Naive thymus-derived CD8-positive, alpha-beta T cell (primary cell): ENCODE measurements around the gene VWA5B2. TPM values are rescaled to one million over a fixed set of nuclear protein-coding genes. Genes with fewer than 3 reads are reported as not detected.

Experiments
- ATAC-seq, 2 donors: fragments of 150-1000 bp; cut with Tn5 transposase in 1 of 2; sonication (Bioruptor Pico), chemical (Tn5 transposase) in 1 of 2; 1 replicate in 1 of 2; 2 replicates in 1 of 2; pipeline ENCODE4 v1.10.0; 2021; ENCODE audit warnings: mild to moderate bottlenecking in 2 of 2, moderate library complexity in 2 of 2
- POLR2A ChIA-PET: fragments of 350-600 bp; sonication (Branson Sonifier 250); formaldehyde crosslinking; loops from one replicate; lab custom pipeline; 2021; ENCODE audit warnings: antibody characterized with exemption; lab: Charles Lee
- DNase-seq, 10 donors: peaks; one replicate each; pipeline versions ENCODE4 v3.0.0 to v3.0.0-alpha.2; 2020 to 2022
- H3K27ac Mint-ChIP-seq, 10 donors: one replicate each; pipeline ENCODE4 v1.8.0; 2020 to 2022; ENCODE audit warnings: mild to moderate bottlenecking in 10 of 10, mixed read lengths in 10 of 10, moderate library complexity in 4 of 10, inconsistent platforms in 1 of 10
- H3K27me3 Mint-ChIP-seq, 5 donors: one replicate each; pipeline ENCODE4 v1.8.0; 2021 to 2022; ENCODE audit warnings: mixed read lengths in 5 of 5
- H3K36me3 Mint-ChIP-seq, 3 donors: one replicate each; pipeline ENCODE4 v1.8.0; 2020 to 2022; ENCODE audit warnings: mixed read lengths in 3 of 3, mild to moderate bottlenecking in 2 of 3, inconsistent platforms in 1 of 3
- H3K4me1 Mint-ChIP-seq, 4 donors: one replicate each; pipeline ENCODE4 v1.8.0; 2021 to 2022; ENCODE audit warnings: mixed read lengths in 4 of 4
- H3K4me3 Mint-ChIP-seq, 10 donors: one replicate each; pipeline ENCODE4 v1.8.0; 2020 to 2022; ENCODE audit warnings: mild to moderate bottlenecking in 10 of 10, mixed read lengths in 10 of 10, moderate library complexity in 6 of 10, inconsistent platforms in 1 of 10
- H3K9me3 Mint-ChIP-seq, 9 donors: one replicate each; pipeline ENCODE4 v1.8.0; 2020 to 2022; ENCODE audit warnings: mixed read lengths in 9 of 9, mild to moderate bottlenecking in 3 of 9, inconsistent platforms in 1 of 9, moderate library complexity in 1 of 9
- microRNA-seq: library from miRNA; unstranded; fragments of <30 nt; microRNA quantifications from one replicate; pipeline ENCODE4 v1.2.0, GENCODE V29; 2022; ENCODE audit warnings: borderline microRNAs expressed
- polyA plus RNA-seq, 3 donors: library from polyadenylated mRNA; unstranded; fragments of 300-500 nt; fragmentation: Illumina TruSeq; gene quantifications; one replicate each; pipeline ENCODE4 v1.2.3, GENCODE V29; 2021
- total RNA-seq, 8 experiments: library from RNA in 2 of 8; stranded (reverse) in 2 of 8; gene quantifications; one replicate each; pipeline ENCODE4 v1.2.3 and lab custom pipeline; 2021 to 2026

Gene VWA5B2
- total and polyA plus RNA-seq, 5 experiments from 2014 or later = 0.12 to 0.41 (median 0.23) TPM; not detected in 2

DNA sequence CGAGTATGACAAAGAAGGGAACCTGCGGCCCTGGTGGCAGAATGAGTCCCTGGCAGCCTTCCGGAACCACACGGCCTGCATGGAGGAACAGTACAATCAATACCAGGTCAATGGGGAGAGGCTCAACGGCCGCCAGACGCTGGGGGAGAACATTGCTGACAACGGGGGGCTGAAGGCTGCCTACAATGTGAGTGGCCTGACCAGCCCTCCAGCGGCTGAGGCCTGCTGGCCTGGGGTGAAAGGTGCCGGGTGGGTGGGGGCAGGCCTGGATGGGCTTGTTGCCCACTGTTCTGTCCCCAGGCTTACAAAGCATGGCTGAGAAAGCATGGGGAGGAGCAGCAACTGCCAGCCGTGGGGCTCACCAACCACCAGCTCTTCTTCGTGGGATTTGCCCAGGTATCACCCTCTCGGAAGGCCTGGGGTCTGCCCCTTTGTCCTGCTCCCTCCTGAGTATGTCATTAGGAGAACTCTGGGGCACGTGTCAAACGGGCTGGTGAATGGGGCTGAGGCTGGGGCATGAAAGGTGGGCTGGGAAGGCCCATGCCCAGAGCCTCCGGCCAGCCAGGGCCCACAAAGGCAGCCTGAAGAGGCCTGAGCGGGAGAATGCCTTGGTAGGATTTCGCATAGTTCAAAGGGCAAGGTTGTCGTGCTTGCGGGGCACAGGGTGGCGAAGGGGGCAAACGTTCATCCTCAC lies 61.8 kb downstream of the VWA5B2 start:
- H3K4me3 Mint-ChIP-seq = no peak overlapping the region
- POLR2A ChIA-PET = no interaction called here
- no peaks in the 10 kb centered on the region for H3K4me1 Mint-ChIP-seq
- DNase-seq = no peak
- peaks cover 3 to 21% (median 10%) of the 10 kb centered on the region in 5 donors for H3K27me3 Mint-ChIP-seq
- H3K27ac Mint-ChIP-seq = no peak overlapping the region
- H3K9me3 Mint-ChIP-seq = no peaks in the 10 kb centered on the region
- H3K36me3 Mint-ChIP-seq = no peaks in the 10 kb centered on the region
- no peak for ATAC-seq

Small RNAs within 50 kb of the gene (microRNA-seq; reads per million reads assigned to microRNA genes)
- not detected for gene MIR1224

Other genes with a start within 250 kb of the VWA5B2 start
- 10 to 100 TPM; 38.7 to 43.7 TPM for gene ABCC5, start 211.7 kb upstream of the VWA5B2 start, total RNA-seq
- gene ABCC5, start 211.7 kb upstream of the VWA5B2 start, polyA plus RNA-seq = 10 to 100 TPM; 10.9 to 12.8 (median 12.1) TPM
- gene HTR3D, start 197.8 kb upstream of the VWA5B2 start, total RNA-seq = not detected
- not detected for gene HTR3D, start 197.8 kb upstream of the VWA5B2 start, polyA plus RNA-seq
- gene HTR3C, start 176.5 kb upstream of the VWA5B2 start, total RNA-seq = not detected
- not detected for gene HTR3C, start 176.5 kb upstream of the VWA5B2 start, polyA plus RNA-seq
- not detected for gene HTR3E, start 132.5 kb upstream of the VWA5B2 start, total RNA-seq
- not detected for gene HTR3E, start 132.5 kb upstream of the VWA5B2 start, polyA plus RNA-seq
- gene EIF2B5, start 94.2 kb upstream of the VWA5B2 start, total RNA-seq = 10 to 100 TPM; 87.2 to 93.5 TPM
- 10 to 100 TPM; 45.8 to 66.6 (median 54.5) TPM for gene EIF2B5, start 94.2 kb upstream of the VWA5B2 start, polyA plus RNA-seq
- 10 to 100 TPM; 44.2 to 50.4 TPM for gene DVL3, start 74.2 kb upstream of the VWA5B2 start, total RNA-seq
- 10 to 100 TPM in 1 of 3 donors, 1 to 10 TPM in 2; 3.0 to 10.8 (median 9.1) TPM for gene DVL3, start 74.2 kb upstream of the VWA5B2 start, polyA plus RNA-seq
- 100 to 1,000 TPM; 181 to 193 TPM for gene AP2M1, start 54.7 kb upstream of the VWA5B2 start, total RNA-seq
- gene AP2M1, start 54.7 kb upstream of the VWA5B2 start, polyA plus RNA-seq = 100 to 1,000 TPM; 210 to 271 (median 234) TPM
- 100 to 1,000 TPM; 126 to 128 TPM for gene ABCF3, start 43.4 kb upstream of the VWA5B2 start, total RNA-seq
- gene ABCF3, start 43.4 kb upstream of the VWA5B2 start, polyA plus RNA-seq = 10 to 100 TPM; 35.2 to 56.3 (median 37.6) TPM
- gene ALG3, start 19.4 kb downstream of the VWA5B2 start, total RNA-seq = 10 to 100 TPM; 37.7 to 45.3 TPM
- 10 to 100 TPM; 47.6 to 68.6 (median 49.8) TPM for gene ALG3, start 19.4 kb downstream of the VWA5B2 start, polyA plus RNA-seq
- gene EEF1AKMT4, start 20.1 kb downstream of the VWA5B2 start, total RNA-seq = 1 to 10 TPM; 1.4 to 1.8 TPM
- 1 to 10 TPM; 3.4 to 4.0 (median 3.5) TPM for gene EEF1AKMT4, start 20.1 kb downstream of the VWA5B2 start, polyA plus RNA-seq
- not detected for gene CAMK2N2, start 32.0 kb downstream of the VWA5B2 start, total RNA-seq
- gene CAMK2N2, start 32.0 kb downstream of the VWA5B2 start, polyA plus RNA-seq = not detected
- not detected for gene ECE2, start 46.4 kb downstream of the VWA5B2 start, total RNA-seq
- gene ECE2, start 46.4 kb downstream of the VWA5B2 start, polyA plus RNA-seq = not detected
- 100 to 1,000 TPM; 135 to 150 TPM for gene PSMD2, start 69.7 kb downstream of the VWA5B2 start, total RNA-seq
- gene PSMD2, start 69.7 kb downstream of the VWA5B2 start, polyA plus RNA-seq = 100 to 1,000 TPM; 167 to 183 (median 178) TPM
- 100 to 1,000 TPM; 220 to 229 TPM for gene EIF4G1, start 85.0 kb downstream of the VWA5B2 start, total RNA-seq
- 10 to 100 TPM; 13.6 to 44.6 (median 21.1) TPM for gene EIF4G1, start 85.0 kb downstream of the VWA5B2 start, polyA plus RNA-seq
- gene FAM131A, start 108.0 kb downstream of the VWA5B2 start, total RNA-seq = 1 to 10 TPM; 7.7 to 9.0 TPM
- 1 to 10 TPM in 2 of 3 donors, under 1 TPM in 1; 0.98 to 1.8 (median 1.0) TPM for gene FAM131A, start 108.0 kb downstream of the VWA5B2 start, polyA plus RNA-seq
- 1 to 10 TPM; 5.2 to 6.3 TPM for gene CLCN2, start 132.0 kb downstream of the VWA5B2 start, total RNA-seq
- gene CLCN2, start 132.0 kb downstream of the VWA5B2 start, polyA plus RNA-seq = 1 to 10 TPM in 1 of 3 donors, under 1 TPM in 2; 0.12 to 1.1 (median 0.28) TPM
- 10 to 100 TPM; 58.2 to 60.9 TPM for gene POLR2H, start 132.1 kb downstream of the VWA5B2 start, total RNA-seq
- gene POLR2H, start 132.1 kb downstream of the VWA5B2 start, polyA plus RNA-seq = 10 to 100 TPM; 58.0 to 81.6 (median 68.0) TPM
- gene THPO, start 148.6 kb downstream of the VWA5B2 start, total RNA-seq = not detected
- gene THPO, start 148.6 kb downstream of the VWA5B2 start, polyA plus RNA-seq = not detected
- not detected for gene CHRD, start 150.5 kb downstream of the VWA5B2 start, total RNA-seq
- gene CHRD, start 150.5 kb downstream of the VWA5B2 start, polyA plus RNA-seq = not detected